A673 (cell line): ENCODE measurements around the gene C9. TPM values are rescaled to one million over a fixed set of nuclear protein-coding genes. Genes with fewer than 3 reads are reported as not detected.

Experiments
- BruUV-seq: library from RNA; stranded (reverse); fragments of 400-500 nt; replicated peaks from 2 replicates; lab custom pipeline; 2021; lab: Mats Ljungman, UMichigan
- CTCF ChIA-PET: fragments of 300-600 bp; sonication (Branson Sonifier 250); formaldehyde crosslinking; loops from one replicate; lab custom pipeline; 2022; ENCODE audit warnings: antibody characterized with exemption; lab: Charles Lee
- POLR2A ChIA-PET: fragments of 300-600 bp; sonication (Branson Sonifier 250); formaldehyde crosslinking; loops from one replicate; lab custom pipeline; 2022; ENCODE audit warnings: antibody characterized with exemption; ENCODE audit not compliant: low non-redundant PET; lab: Charles Lee
- DNase-seq: peaks from one replicate; pipeline ENCODE4 v3.0.0-alpha.2; 2015; ENCODE audit warnings: low spot score
- H3K27ac ChIP-seq: fragments of 200-600 bp; sonication (generic); 2 replicates; pipeline ENCODE4 v1.5.1; 2016; ENCODE audit warnings: mixed run types, low read depth, mild to moderate bottlenecking, mixed read lengths, antibody characterized with exemption, low read length; ENCODE audit not compliant: poor library complexity, severe bottlenecking
- H3K27me3 ChIP-seq: fragments of 200-600 bp; sonication (generic); replicated peaks from 2 replicates; pipeline ENCODE4 v1.6.1; 2017; ENCODE audit warnings: mixed run types, low read depth, mild to moderate bottlenecking, mixed read lengths, antibody characterized with exemption, low read length; ENCODE audit not compliant: insufficient read depth, poor library complexity
- H3K36me3 ChIP-seq: fragments of 200-600 bp; sonication (generic); 2 replicates; pipeline ENCODE4 v1.6.1; 2016; ENCODE audit warnings: mixed run types, mild to moderate bottlenecking, mixed read lengths, antibody characterized with exemption, low read length; ENCODE audit not compliant: insufficient read depth, poor library complexity, severe bottlenecking
- H3K4me1 ChIP-seq: fragments of 200-600 bp; sonication (generic); 2 replicates; pipeline ENCODE4 v1.6.1; 2017; ENCODE audit warnings: mixed run types, mild to moderate bottlenecking, mixed read lengths, antibody characterized with exemption, low read length; ENCODE audit not compliant: insufficient read depth, poor library complexity, severe bottlenecking
- H3K4me3 ChIP-seq: fragments of 200-600 bp; sonication (generic); 2 replicates; pipeline ENCODE4 v1.5.1; 2016; ENCODE audit warnings: low read depth, mixed run types, mild to moderate bottlenecking, mixed read lengths, low read length; ENCODE audit not compliant: poor library complexity, severe bottlenecking
- H3K9me3 ChIP-seq: fragments of 200-600 bp; sonication (generic); 2 replicates; pipeline ENCODE4 v1.6.1; 2016; ENCODE audit warnings: mixed run types, low read depth, mild to moderate bottlenecking, mixed read lengths, antibody characterized with exemption, low read length; ENCODE audit not compliant: poor library complexity, severe bottlenecking
- EZH2 ChIP-seq: fragments of 200-600 bp; sonication (generic); IDR thresholded peaks from 2 replicates; pipeline ENCODE4 v1.6.1; 2017; ENCODE audit warnings: borderline replicate concordance, low read depth, mild to moderate bottlenecking, mixed read lengths, antibody characterized with exemption, low read length; ENCODE audit not compliant: poor library complexity, severe bottlenecking
- intact Hi-C: fragments of 100-400 bp; cut with micrococcal nuclease; formaldehyde crosslinking; loops from one replicate; pipeline ENCODE4 v1.10.0; 2022; ENCODE audit not compliant: unreplicated experiment
- total RNA-seq: library from RNA; stranded (reverse); gene quantifications from 2 replicates; pipeline ENCODE4 v1.2.3, GENCODE V29; 2021
- TF ChIP-seq, protein P1 (sequence below): fragments of 300-800, 200-600 bp; sonication (generic); conservative IDR thresholded peaks from 2 replicates; pipeline ENCODE4 v1.5.1; 2017; ENCODE audit warnings: low read depth, mild to moderate bottlenecking, antibody characterized with exemption, low read length, moderate library complexity, mixed read lengths

The C9 gene
- total RNA-seq, 1 experiment from 2014 or later = not detected

DNA sequence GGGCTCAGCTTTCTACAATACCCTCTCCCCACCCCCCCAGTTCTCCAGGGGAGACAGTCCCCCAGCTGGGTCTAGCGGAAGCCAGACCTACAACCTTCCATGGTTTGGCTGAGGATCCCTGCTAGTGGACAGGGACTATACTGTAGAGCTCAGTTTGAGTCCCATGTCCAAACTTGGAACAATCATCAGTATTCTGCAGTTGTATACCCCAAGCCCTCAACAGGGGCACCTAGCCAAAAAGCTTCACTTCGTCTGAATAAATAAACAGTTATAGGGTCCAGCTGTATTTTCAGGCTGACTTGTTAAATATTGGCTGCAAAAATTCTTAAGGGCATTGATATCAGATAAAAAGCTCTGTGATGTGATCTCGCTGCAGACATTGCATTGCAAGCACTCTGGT lies 15.4 kb upstream of the C9 start:
- Histone ChIP-seq H3K4me1 (no peaks in the 10 kb centered on the region), H3K4me3 (no peak overlapping the region), H3K9me3 (no peaks in the 10 kb centered on the region), H3K27me3 (no peaks in the 10 kb centered on the region), H3K36me3 (no peaks in the 10 kb centered on the region), H3K27ac (no peak overlapping the region)
- ChIA-PET CTCF (no interaction called here), POLR2A (no interaction called here)
- no TSS peak for BruUV-seq
- TF ChIP-seq EZH2 = no peak
- TF ChIP-seq, protein P1, sequence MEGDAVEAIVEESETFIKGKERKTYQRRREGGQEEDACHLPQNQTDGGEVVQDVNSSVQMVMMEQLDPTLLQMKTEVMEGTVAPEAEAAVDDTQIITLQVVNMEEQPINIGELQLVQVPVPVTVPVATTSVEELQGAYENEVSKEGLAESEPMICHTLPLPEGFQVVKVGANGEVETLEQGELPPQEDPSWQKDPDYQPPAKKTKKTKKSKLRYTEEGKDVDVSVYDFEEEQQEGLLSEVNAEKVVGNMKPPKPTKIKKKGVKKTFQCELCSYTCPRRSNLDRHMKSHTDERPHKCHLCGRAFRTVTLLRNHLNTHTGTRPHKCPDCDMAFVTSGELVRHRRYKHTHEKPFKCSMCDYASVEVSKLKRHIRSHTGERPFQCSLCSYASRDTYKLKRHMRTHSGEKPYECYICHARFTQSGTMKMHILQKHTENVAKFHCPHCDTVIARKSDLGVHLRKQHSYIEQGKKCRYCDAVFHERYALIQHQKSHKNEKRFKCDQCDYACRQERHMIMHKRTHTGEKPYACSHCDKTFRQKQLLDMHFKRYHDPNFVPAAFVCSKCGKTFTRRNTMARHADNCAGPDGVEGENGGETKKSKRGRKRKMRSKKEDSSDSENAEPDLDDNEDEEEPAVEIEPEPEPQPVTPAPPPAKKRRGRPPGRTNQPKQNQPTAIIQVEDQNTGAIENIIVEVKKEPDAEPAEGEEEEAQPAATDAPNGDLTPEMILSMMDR = no peak
- intact Hi-C loops = no loop called here
- no peak for DNase-seq

GRCh38 chr5:39377613-39378012 lies 13.3 kb upstream of the C9 start:
- BruUV-seq = no TSS peak
- Histone ChIP-seq H3K27me3 (no peaks in the 10 kb centered on the region), H3K9me3 (no peaks in the 10 kb centered on the region), H3K36me3 (no peaks in the 10 kb centered on the region), H3K27ac (no peak overlapping the region), H3K4me3 (no peak overlapping the region), H3K4me1 (no peaks in the 10 kb centered on the region)
- no peak for DNase-seq
- CTCF ChIA-PET = interaction anchor here (2.5 kb wide), 1 partner anchor 170 kb away, joined by 87 read pairs; no protein-coding TSS in a partner anchor
- TF ChIP-seq, protein P1 = no peak
- TF ChIP-seq EZH2 = no peak
- intact Hi-C loops = no loop called here
- POLR2A ChIA-PET = no interaction called here

DNA sequence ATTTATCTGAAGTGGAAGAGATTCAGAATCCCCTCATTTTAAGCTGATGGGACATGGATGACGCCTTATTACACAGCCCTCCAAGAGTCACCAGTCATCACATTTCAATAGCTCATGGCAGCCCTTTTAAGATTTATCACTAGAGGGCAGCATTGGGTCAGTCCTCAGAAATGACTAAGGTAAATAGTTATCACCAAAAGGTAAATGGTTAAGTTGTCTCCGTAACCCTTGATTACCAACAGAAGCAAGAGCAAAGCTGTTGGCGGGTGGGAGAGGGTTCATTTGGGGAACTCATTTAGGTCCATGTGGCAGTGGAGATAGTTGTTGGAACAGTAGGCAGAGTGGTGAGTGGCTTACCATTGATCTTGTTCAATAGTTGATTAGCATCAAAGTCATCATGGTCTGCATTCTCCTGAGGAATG lies 12.0 kb upstream of the C9 start:
- no peaks in the 10 kb centered on the region for H3K27me3 ChIP-seq
- DNase-seq = peak; percentile 79
- no peak overlapping the region for H3K4me3 ChIP-seq
- TF ChIP-seq, protein P1 = peak; percentile 86
- no peak for TF ChIP-seq EZH2
- BruUV-seq = no TSS peak
- no peaks in the 10 kb centered on the region for H3K36me3 ChIP-seq
- H3K27ac ChIP-seq = no peak overlapping the region
- intact Hi-C loops = loop anchor here (1.0 kb wide), 2 partner anchors 171 to 194 kb away; no protein-coding TSS in a partner anchor
- no peaks in the 10 kb centered on the region for H3K4me1 ChIP-seq
- no peaks in the 10 kb centered on the region for H3K9me3 ChIP-seq
- ChIA-PET CTCF (interaction anchor here (0.5 to 2.5 kb wide), 14 partner anchors 8 to 211 kb away, joined by 3 to 87 read pairs (median 3); partner anchors contain the start of gene DAB2), POLR2A (no interaction called here)
